ENCODE measurements around the gene NKAIN2. TPM values are rescaled to one million over a fixed set of nuclear protein-coding genes. Genes with fewer than 3 reads are reported as not detected.
"Not testable (repeated sequence)": the region's sequence is repeated elsewhere in the genome, so short reads cannot be mapped to it uniquely, and the experiment has no call there.

NKAIN2 gene
- polyA plus RNA-seq, 2 donors, result 0.02 TPM; not detected in 1

GRCh38 chr6:124371974-124372475, 568.4 kb downstream of the NKAIN2 start:
- H3K4me3 ChIP-seq (ENCODE audit: low read depth in 1 of 2, low read length in 2 of 2), result no peak overlapping the region
- no peak overlapping the region for H3K27ac ChIP-seq (ENCODE audit: low read depth in 2 of 2, low read length in 1 of 2)
- no peaks in the 10 kb centered on the region for H3K9me3 ChIP-seq (ENCODE audit: control insufficient read depth in 2 of 2, insufficient read depth in 1 of 2, low read depth in 1 of 2, low read length in 1 of 2)
- H3K4me1 ChIP-seq (ENCODE audit: control insufficient read depth in 2 of 2, insufficient read depth in 2 of 2, low read length in 1 of 2), result no peaks in the 10 kb centered on the region
- H3K27me3 ChIP-seq (ENCODE audit: control insufficient read depth in 1 of 2, insufficient read depth in 2 of 2, low read length in 2 of 2), result no peaks in the 10 kb centered on the region
- WGBS, 2 donors, result 29 to 34% methylated on average over 2 of the region's 2 CpGs
- no peaks in the 10 kb centered on the region for H3K36me3 ChIP-seq (ENCODE audit: control insufficient read depth in 2 of 2, insufficient read depth in 2 of 2, low read length in 1 of 2)

GRCh38 chr6:124373386-124373785, 569.7 kb downstream of the NKAIN2 start:
- H3K9me3 ChIP-seq (ENCODE audit: control insufficient read depth in 2 of 2, insufficient read depth in 1 of 2, low read depth in 1 of 2, low read length in 1 of 2), result no peaks in the 10 kb centered on the region
- H3K27ac ChIP-seq (ENCODE audit: low read depth in 2 of 2, low read length in 1 of 2), result no peak overlapping the region
- H3K4me1 ChIP-seq (ENCODE audit: control insufficient read depth in 2 of 2, insufficient read depth in 2 of 2, low read length in 1 of 2), result no peaks in the 10 kb centered on the region
- H3K27me3 ChIP-seq (ENCODE audit: control insufficient read depth in 1 of 2, insufficient read depth in 2 of 2, low read length in 2 of 2), result no peaks in the 10 kb centered on the region
- no peaks in the 10 kb centered on the region for H3K36me3 ChIP-seq (ENCODE audit: control insufficient read depth in 2 of 2, insufficient read depth in 2 of 2, low read length in 1 of 2)
- no peak overlapping the region for H3K4me3 ChIP-seq (ENCODE audit: low read depth in 1 of 2, low read length in 2 of 2)
- WGBS, 2 donors, result 25 to 38% methylated on average over 1 of the region's 1 CpG

- Histone ChIP-seq H3K27me3 (ENCODE audit: control insufficient read depth in 1 of 2, insufficient read depth in 2 of 2, low read length in 2 of 2) (no peaks in the 10 kb centered on the region), H3K36me3 (ENCODE audit: control insufficient read depth in 2 of 2, insufficient read depth in 2 of 2, low read length in 1 of 2) (no peaks in the 10 kb centered on the region), H3K27ac (ENCODE audit: low read depth in 2 of 2, low read length in 1 of 2) (no peak overlapping the region), H3K4me3 (ENCODE audit: low read depth in 1 of 2, low read length in 2 of 2) (no peak overlapping the region), H3K9me3 (ENCODE audit: control insufficient read depth in 2 of 2, insufficient read depth in 1 of 2, low read depth in 1 of 2, low read length in 1 of 2) (no peaks in the 10 kb centered on the region), H3K4me1 (ENCODE audit: control insufficient read depth in 2 of 2, insufficient read depth in 2 of 2, low read length in 1 of 2) (no peaks in the 10 kb centered on the region)
These were observed 585.5 kb downstream of the NKAIN2 start for GRCh38 chr6:124389127-124389526.

GRCh38 chr6:124393536-124393935, 589.9 kb downstream of the NKAIN2 start:
- 84 to 87% methylated on average over 4 of the region's 4 CpGs for WGBS, 2 donors
- Histone ChIP-seq H3K27ac (ENCODE audit: low read depth in 2 of 2, low read length in 1 of 2) (no peak overlapping the region), H3K27me3 (ENCODE audit: control insufficient read depth in 1 of 2, insufficient read depth in 2 of 2, low read length in 2 of 2) (no peaks in the 10 kb centered on the region), H3K4me1 (ENCODE audit: control insufficient read depth in 2 of 2, insufficient read depth in 2 of 2, low read length in 1 of 2) (no peaks in the 10 kb centered on the region), H3K9me3 (ENCODE audit: control insufficient read depth in 2 of 2, insufficient read depth in 1 of 2, low read depth in 1 of 2, low read length in 1 of 2) (no peaks in the 10 kb centered on the region), H3K4me3 (ENCODE audit: low read depth in 1 of 2, low read length in 2 of 2) (no peak overlapping the region), H3K36me3 (ENCODE audit: control insufficient read depth in 2 of 2, insufficient read depth in 2 of 2, low read length in 1 of 2) (no peaks in the 10 kb centered on the region)

GRCh38 chr6:124396361-124396760, 592.7 kb downstream of the NKAIN2 start:
- Histone ChIP-seq H3K4me1 (ENCODE audit: control insufficient read depth in 2 of 2, insufficient read depth in 2 of 2, low read length in 1 of 2) (no peaks in the 10 kb centered on the region), H3K4me3 (ENCODE audit: low read depth in 1 of 2, low read length in 2 of 2) (no peak overlapping the region), H3K9me3 (ENCODE audit: control insufficient read depth in 2 of 2, insufficient read depth in 1 of 2, low read depth in 1 of 2, low read length in 1 of 2) (no peaks in the 10 kb centered on the region), H3K27ac (ENCODE audit: low read depth in 2 of 2, low read length in 1 of 2) (no peak overlapping the region), H3K36me3 (ENCODE audit: control insufficient read depth in 2 of 2, insufficient read depth in 2 of 2, low read length in 1 of 2) (no peaks in the 10 kb centered on the region), H3K27me3 (ENCODE audit: control insufficient read depth in 1 of 2, insufficient read depth in 2 of 2, low read length in 2 of 2) (no peaks in the 10 kb centered on the region)
- 85 to 88% methylated on average over 2 of the region's 2 CpGs for WGBS, 2 donors

GRCh38 chr6:124400261-124400999, 596.8 kb downstream of the NKAIN2 start:
- Histone ChIP-seq H3K9me3 (ENCODE audit: control insufficient read depth in 2 of 2, insufficient read depth in 1 of 2, low read depth in 1 of 2, low read length in 1 of 2) (no peaks in the 10 kb centered on the region), H3K4me1 (ENCODE audit: control insufficient read depth in 2 of 2, insufficient read depth in 2 of 2, low read length in 1 of 2) (no peaks in the 10 kb centered on the region), H3K4me3 (ENCODE audit: low read depth in 1 of 2, low read length in 2 of 2) (no peak overlapping the region), H3K36me3 (ENCODE audit: control insufficient read depth in 2 of 2, insufficient read depth in 2 of 2, low read length in 1 of 2) (no peaks in the 10 kb centered on the region), H3K27me3 (ENCODE audit: control insufficient read depth in 1 of 2, insufficient read depth in 2 of 2, low read length in 2 of 2) (no peaks in the 10 kb centered on the region), H3K27ac (ENCODE audit: low read depth in 2 of 2, low read length in 1 of 2) (no peak overlapping the region)
- WGBS, 2 donors, result 57 to 70% methylated on average over 2 of the region's 2 CpGs

GRCh38 chr6:124410425-124410824, 606.8 kb downstream of the NKAIN2 start:
- H3K9me3 ChIP-seq (ENCODE audit: control insufficient read depth in 2 of 2, insufficient read depth in 1 of 2, low read depth in 1 of 2, low read length in 1 of 2); H3K4me1 ChIP-seq (ENCODE audit: control insufficient read depth in 2 of 2, insufficient read depth in 2 of 2, low read length in 1 of 2); H3K27ac ChIP-seq (ENCODE audit: low read depth in 2 of 2, low read length in 1 of 2); H3K27me3 ChIP-seq (ENCODE audit: control insufficient read depth in 1 of 2, insufficient read depth in 2 of 2, low read length in 2 of 2); H3K36me3 ChIP-seq (ENCODE audit: control insufficient read depth in 2 of 2, insufficient read depth in 2 of 2, low read length in 1 of 2); H3K4me3 ChIP-seq (ENCODE audit: low read depth in 1 of 2, low read length in 2 of 2): not testable (repeated sequence)
- whole genome bisulfite sequencing, 2 donors, result 72 to 77% methylated on average over 4 of the region's 4 CpGs

GRCh38 chr6:124412657-124413056, 609.0 kb downstream of the NKAIN2 start:
- not testable (repeated sequence) for H3K4me1 ChIP-seq (ENCODE audit: control insufficient read depth in 2 of 2, insufficient read depth in 2 of 2, low read length in 1 of 2); H3K27me3 ChIP-seq (ENCODE audit: control insufficient read depth in 1 of 2, insufficient read depth in 2 of 2, low read length in 2 of 2); H3K4me3 ChIP-seq (ENCODE audit: low read depth in 1 of 2, low read length in 2 of 2); H3K36me3 ChIP-seq (ENCODE audit: control insufficient read depth in 2 of 2, insufficient read depth in 2 of 2, low read length in 1 of 2); H3K9me3 ChIP-seq (ENCODE audit: control insufficient read depth in 2 of 2, insufficient read depth in 1 of 2, low read depth in 1 of 2, low read length in 1 of 2); H3K27ac ChIP-seq (ENCODE audit: low read depth in 2 of 2, low read length in 1 of 2)
- 77 to 80% methylated on average over 9 to 10 of the region's 10 CpGs for WGBS, 2 donors

- Histone ChIP-seq H3K27ac (ENCODE audit: low read depth in 2 of 2, low read length in 1 of 2) (no peak overlapping the region), H3K4me3 (ENCODE audit: low read depth in 1 of 2, low read length in 2 of 2) (no peak overlapping the region), H3K36me3 (ENCODE audit: control insufficient read depth in 2 of 2, insufficient read depth in 2 of 2, low read length in 1 of 2) (no peaks in the 10 kb centered on the region), H3K4me1 (ENCODE audit: control insufficient read depth in 2 of 2, insufficient read depth in 2 of 2, low read length in 1 of 2) (no peaks in the 10 kb centered on the region), H3K27me3 (ENCODE audit: control insufficient read depth in 1 of 2, insufficient read depth in 2 of 2, low read length in 2 of 2) (no peaks in the 10 kb centered on the region), H3K9me3 (ENCODE audit: control insufficient read depth in 2 of 2, insufficient read depth in 1 of 2, low read depth in 1 of 2, low read length in 1 of 2) (no peaks in the 10 kb centered on the region)
- 39 to 50% methylated on average over 4 of the region's 4 CpGs for WGBS, 2 donors
These were observed 616.6 kb downstream of the NKAIN2 start for GRCh38 chr6:124420116-124420840.

GRCh38 chr6:124423621-124424020, 620.0 kb downstream of the NKAIN2 start:
- 64 to 82% methylated on average over 1 of the region's 1 CpG for WGBS, 2 donors
- no peaks in the 10 kb centered on the region for H3K4me1 ChIP-seq (ENCODE audit: control insufficient read depth in 2 of 2, insufficient read depth in 2 of 2, low read length in 1 of 2)
- H3K36me3 ChIP-seq (ENCODE audit: control insufficient read depth in 2 of 2, insufficient read depth in 2 of 2, low read length in 1 of 2), result no peaks in the 10 kb centered on the region
- no peak overlapping the region for H3K4me3 ChIP-seq (ENCODE audit: low read depth in 1 of 2, low read length in 2 of 2)
- no peaks in the 10 kb centered on the region for H3K9me3 ChIP-seq (ENCODE audit: control insufficient read depth in 2 of 2, insufficient read depth in 1 of 2, low read depth in 1 of 2, low read length in 1 of 2)
- no peak overlapping the region for H3K27ac ChIP-seq (ENCODE audit: low read depth in 2 of 2, low read length in 1 of 2)
- no peaks in the 10 kb centered on the region for H3K27me3 ChIP-seq (ENCODE audit: control insufficient read depth in 1 of 2, insufficient read depth in 2 of 2, low read length in 2 of 2)
